Panc1 (cell line): Measurements from ENCODE around the gene MVD.

Source experiments
- CTCF ChIP-seq: fragments of 450-650 bp; IDR thresholded peaks from 2 replicates; pipeline ENCODE4 v1.5.1; 2017; ENCODE audit warnings: mild to moderate bottlenecking
- POLR2AphosphoS5 ChIP-seq: IDR thresholded peaks from 2 replicates; pipeline ENCODE4 v1.6.1; 2012; ENCODE audit warnings: mild to moderate bottlenecking, low read depth, low read length, moderate library complexity

DNA sequence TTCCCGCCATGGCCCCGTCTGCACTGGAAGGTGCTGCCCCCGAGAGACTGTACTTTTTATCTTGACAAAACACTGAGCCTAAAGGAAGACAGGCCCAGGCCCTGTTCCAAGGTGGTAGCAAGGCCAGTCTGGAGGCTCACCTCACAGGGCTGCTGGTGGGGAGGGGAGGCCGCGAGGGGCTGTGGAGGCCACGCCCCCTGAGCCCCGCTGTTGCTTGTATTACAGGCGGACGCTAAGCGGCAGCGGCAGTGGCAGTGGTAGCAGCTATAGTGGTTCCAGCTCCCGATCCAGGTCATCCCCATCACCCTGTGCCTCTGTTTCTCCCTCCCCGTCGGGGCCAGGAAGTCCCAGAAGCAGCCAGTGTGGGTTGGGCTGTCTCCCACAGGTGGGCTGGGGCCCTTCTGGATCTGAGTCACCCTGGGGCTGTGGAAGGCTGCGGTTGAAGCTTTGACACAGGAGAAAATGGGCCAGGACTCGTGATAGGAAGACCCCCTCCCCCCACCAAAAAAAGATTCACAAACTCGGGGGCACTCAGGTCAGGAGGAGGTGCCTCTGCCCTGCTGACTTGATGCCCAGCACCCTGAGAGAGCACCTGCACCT lies 37.8 kb downstream of the MVD start:
- TF ChIP-seq POLR2AphosphoS5 = no peak
- TF ChIP-seq CTCF = no peak
